OCI-LY7 (cell line): Measurements from ENCODE around the gene HOXC6. TPM values are rescaled to one million over a fixed set of nuclear protein-coding genes. Genes with fewer than 3 reads are reported as not detected.

Source experiments
- BruUV-seq: library from RNA; stranded (reverse); fragments of 400-500 nt; replicated peaks from 2 replicates; lab custom pipeline; 2021; lab: Mats Ljungman, UMichigan
- CTCF ChIA-PET: fragments of 300-600 bp; sonication (Branson Sonifier 250); formaldehyde crosslinking; loops from one replicate; lab custom pipeline; 2022; ENCODE audit warnings: antibody characterized with exemption; ENCODE audit not compliant: unreplicated experiment; lab: Charles Lee
- POLR2A ChIA-PET: fragments of 300-600 bp; sonication (Branson Sonifier 250); formaldehyde crosslinking; loops from one replicate; lab custom pipeline; 2022; ENCODE audit warnings: antibody characterized with exemption; lab: Charles Lee
- DNase-seq: peaks from one replicate; pipeline ENCODE4 v3.0.0-alpha.2; 2015; ENCODE audit warnings: low spot score
- H2AFZ ChIP-seq: fragments of 200-600 bp; sonication (generic), shearing (Covaris generic); 2 replicates; pipeline ENCODE4 v1.6.1; 2014; ENCODE audit warnings: mild to moderate bottlenecking, antibody characterized with exemption, low read length, moderate library complexity
- H3K27ac ChIP-seq: fragments of 200-600 bp; sonication (generic); 2 replicates; pipeline ENCODE4 v1.5.1; 2014; ENCODE audit warnings: mixed run types, low read depth, mild to moderate bottlenecking, moderate library complexity, low read length, inconsistent platforms; ENCODE audit not compliant: poor library complexity, severe bottlenecking
- H3K36me3 ChIP-seq: fragments of 200-600 bp; sonication (generic); 2 replicates; pipeline ENCODE4 v1.6.1; 2014; ENCODE audit warnings: mild to moderate bottlenecking, antibody characterized with exemption, low read length, moderate library complexity, mixed read lengths; ENCODE audit not compliant: insufficient read depth
- H3K4me1 ChIP-seq: fragments of 200-600 bp; sonication (generic); 2 replicates; pipeline ENCODE4 v1.5.1; 2014; ENCODE audit warnings: mild to moderate bottlenecking, low read length; ENCODE audit not compliant: insufficient read depth, poor library complexity, severe bottlenecking
- H3K4me2 ChIP-seq: fragments of 200-600 bp; sonication (generic); 2 replicates; pipeline ENCODE4 v1.6.1; 2014; ENCODE audit warnings: mild to moderate bottlenecking, low read length
- H3K4me3 ChIP-seq: fragments of 200-600 bp; sonication (generic); 2 replicates; pipeline ENCODE4 v1.5.1; 2014; ENCODE audit warnings: mild to moderate bottlenecking, low read depth, low read length; ENCODE audit not compliant: poor library complexity, severe bottlenecking
- H3K79me2 ChIP-seq: fragments of 200-600 bp; sonication (generic); 2 replicates; pipeline ENCODE4 v1.6.1; 2016; ENCODE audit warnings: low read depth, mild to moderate bottlenecking, low read length, moderate library complexity, mixed read lengths; ENCODE audit not compliant: insufficient read depth
- H3K9me2 ChIP-seq: fragments of 200-600 bp; sonication (generic); 2 replicates; pipeline ENCODE4 v1.6.1; 2016; ENCODE audit warnings: mild to moderate bottlenecking, low read length, mixed read lengths; ENCODE audit not compliant: insufficient read depth
- H3K9me3 ChIP-seq: fragments of 200-600 bp; sonication (generic); 2 replicates; pipeline ENCODE4 v1.6.1; 2014; ENCODE audit warnings: mild to moderate bottlenecking, mixed run types, low read length, mixed read lengths
- H4K20me1 ChIP-seq: fragments of 200-600 bp; sonication (generic); 2 replicates; pipeline ENCODE4 v1.6.1; 2014; ENCODE audit warnings: mild to moderate bottlenecking, antibody characterized with exemption, low read length, moderate library complexity, mixed read lengths; ENCODE audit not compliant: insufficient read depth
- CTCF ChIP-seq: fragments of 200-600 bp; sonication (generic); conservative IDR thresholded peaks from 2 replicates; pipeline ENCODE4 v1.5.1; 2014; ENCODE audit warnings: mild to moderate bottlenecking, antibody characterized with exemption, low read length, moderate library complexity, mixed read lengths
- EZH2phosphoT487 ChIP-seq: fragments of 200-600 bp; sonication (generic); IDR thresholded peaks from 2 replicates; pipeline ENCODE4 v1.6.1; 2018; ENCODE audit warnings: low read depth, borderline replicate concordance, mild to moderate bottlenecking, mixed run types, antibody characterized with exemption, low read length, moderate library complexity, mixed read lengths
- intact Hi-C: fragments of 100-400 bp; cut with micrococcal nuclease; formaldehyde crosslinking; loops from one replicate; pipeline ENCODE4 v1.10.0; 2022; ENCODE audit not compliant: unreplicated experiment
- total RNA-seq, 2 experiments: library from RNA; depleted of rRNA in 1 of 2; stranded (reverse); fragments of >200 nt in 1 of 2; shearing (Covaris generic) in 1 of 2; gene quantifications; 2 replicates each; pipeline ENCODE4 v1.2.3, GENCODE V29; 2014 to 2022

HOXC6 gene
- total RNA-seq, 2 experiments from 2014 or later = 0.92 to 2.7 TPM

- H3K36me3 ChIP-seq = no peaks in the 10 kb centered on the region
- no peaks in the 10 kb centered on the region for H3K9me2 ChIP-seq
- POLR2A ChIA-PET = interaction anchor here (0.6 to 2.9 kb wide), 6 partner anchors 9 to 191 kb away, joined by 3 to 10 read pairs (median 4); partner anchors contain the start of genes HOXC4 and HOXC5
- H4K20me1 ChIP-seq = no peaks in the 10 kb centered on the region
- peak overlapping the region; percentile 64; the same call in 1 of the 2 replicates for H2AFZ ChIP-seq
- H3K9me3 ChIP-seq = no peaks in the 10 kb centered on the region
- H3K27ac ChIP-seq = no peak overlapping the region
- no peak for DNase-seq
- peak overlapping the region; percentile 16; the same call in 1 of the 2 replicates for H3K4me2 ChIP-seq
- H3K79me2 ChIP-seq = no peaks in the 10 kb centered on the region
- intact Hi-C loops = no loop called here
- TF ChIP-seq CTCF (no peak), EZH2phosphoT487 (no peak)
- no peak overlapping the region for H3K4me3 ChIP-seq
- peaks cover 80% of the 10 kb centered on the region for H3K4me1 ChIP-seq
- BruUV-seq = no TSS peak
- CTCF ChIA-PET = interaction anchor here (1.0 kb wide), 1 partner anchor 9 kb away, joined by 3 read pairs; no protein-coding TSS in a partner anchor
Measured at GRCh38 chr12:54022960-54023884, 5.0 kb upstream of the HOXC6 start.

DNA sequence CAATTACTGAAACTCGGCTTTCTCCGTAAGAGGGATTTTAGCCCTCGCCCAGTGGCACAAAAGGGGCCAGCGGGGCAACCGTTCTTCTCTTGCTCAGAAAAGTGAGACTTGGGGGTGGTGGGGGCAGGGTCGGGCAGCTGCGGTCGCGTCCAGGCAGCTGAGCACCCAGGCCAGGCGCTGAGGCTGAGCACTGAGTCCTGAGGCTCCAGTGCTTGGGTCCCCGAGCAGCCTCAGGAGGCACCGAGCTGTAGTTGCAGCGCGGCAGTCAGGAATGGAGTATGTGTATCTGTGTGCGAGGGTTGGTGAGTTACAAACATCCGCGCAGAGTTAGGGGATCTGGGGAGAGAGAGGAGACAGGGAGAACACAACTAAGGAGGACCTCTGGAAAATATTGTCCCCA, 4.1 kb upstream of the HOXC6 start:
- H3K9me2 ChIP-seq = no peaks in the 10 kb centered on the region
- BruUV-seq = no TSS peak
- no peaks in the 10 kb centered on the region for H3K36me3 ChIP-seq
- ChIA-PET POLR2A (interaction anchor here (1.0 to 2.9 kb wide), 4 partner anchors 8 to 190 kb away, joined by 3 to 10 read pairs (median 4); partner anchors contain the start of gene HOXC5), CTCF (interaction anchor here (1.0 kb wide), 1 partner anchor 8 kb away, joined by 3 read pairs; no protein-coding TSS in a partner anchor)
- TF ChIP-seq EZH2phosphoT487 = no peak
- no peak overlapping the region for H2AFZ ChIP-seq
- H3K9me3 ChIP-seq = no peaks in the 10 kb centered on the region
- no peak overlapping the region for H3K4me3 ChIP-seq
- peaks cover 79% of the 10 kb centered on the region for H3K4me1 ChIP-seq
- H3K4me2 ChIP-seq = no peak overlapping the region
- H3K27ac ChIP-seq = no peak overlapping the region
- no peaks in the 10 kb centered on the region for H3K79me2 ChIP-seq
- intact Hi-C loops = no loop called here
- H4K20me1 ChIP-seq = no peaks in the 10 kb centered on the region
- no peak for DNase-seq

DNA sequence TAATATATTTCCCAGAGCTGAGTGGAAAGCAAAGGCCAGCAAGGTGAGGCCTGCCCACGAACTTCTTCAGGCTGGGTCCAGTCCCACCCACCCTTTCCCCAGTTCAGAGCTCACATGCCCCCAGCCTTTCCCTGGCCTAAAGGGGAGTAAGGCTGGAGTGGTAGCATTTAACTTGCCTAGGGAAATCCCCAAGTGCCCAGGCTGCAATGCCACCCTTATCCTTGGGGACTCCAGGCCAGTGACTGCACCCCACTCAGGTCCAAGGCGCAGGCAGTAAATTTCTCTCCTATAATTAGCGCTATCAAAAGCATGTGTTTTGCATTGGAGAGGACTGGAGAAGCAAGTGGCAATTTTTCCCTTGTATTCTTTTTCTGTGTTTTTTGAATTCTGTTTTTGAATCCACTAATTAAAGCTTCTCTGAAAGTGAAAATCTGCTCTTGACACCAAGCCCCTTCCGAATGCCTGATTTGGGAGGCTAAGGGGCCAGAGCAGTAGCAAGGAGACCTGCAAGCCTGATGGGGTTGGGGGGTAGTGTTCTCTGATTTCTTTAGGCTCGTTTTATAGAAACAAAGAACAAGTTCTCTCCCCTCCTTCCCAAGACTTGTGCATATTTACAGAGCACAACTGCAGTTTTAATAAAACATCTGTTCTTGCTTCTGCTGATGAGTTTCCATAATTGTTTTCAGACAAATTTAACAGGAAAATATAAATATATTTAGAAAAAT, 3.5 kb upstream of the HOXC6 start:
- no peak overlapping the region for H3K27ac ChIP-seq
- no peaks in the 10 kb centered on the region for H4K20me1 ChIP-seq
- POLR2A ChIA-PET = interaction anchor here (1.6 to 2.9 kb wide), 2 partner anchors 8 to 166 kb away, joined by 4 to 10 read pairs; partner anchors contain the start of gene HOXC5
- DNase-seq = no peak
- H3K4me3 ChIP-seq = no peak overlapping the region
- H3K79me2 ChIP-seq = no peaks in the 10 kb centered on the region
- peaks cover 72% of the 10 kb centered on the region for H3K4me1 ChIP-seq
- TF ChIP-seq CTCF (no peak), EZH2phosphoT487 (no peak)
- CTCF ChIA-PET = no interaction called here
- no TSS peak for BruUV-seq
- no peak overlapping the region; the same call in 1 of the 2 replicates for H2AFZ ChIP-seq
- no peaks in the 10 kb centered on the region for H3K36me3 ChIP-seq
- H3K9me3 ChIP-seq = no peaks in the 10 kb centered on the region
- H3K9me2 ChIP-seq = no peaks in the 10 kb centered on the region
- intact Hi-C loops = no loop called here
- H3K4me2 ChIP-seq = no peak overlapping the region
